ENCODE data around the gene OTOP2. TPM values are rescaled to one million over a fixed set of nuclear protein-coding genes. Genes with fewer than 3 reads are reported as not detected.
A peak's percentile ranks its signal among the peaks of the same experiment; 100 is the strongest.

OTOP2 gene
- total and polyA plus RNA-seq, 9 of the 15 experiments (the other 6 are each of a cell fraction or from before 2014, with no cell fraction given) = 0.04 to 0.36 (median 0.14) TPM; not detected in 1

- DNase-seq (ENCODE audit: extremely low read depth in 1 of 4, low spot score in 3 of 4) (peak; percentile 80 to 95 (median 90)), ATAC-seq (peak; percentile 96), FAIRE-seq (no peak)
- H3K9ac ChIP-seq (ENCODE audit: insufficient read depth in 1 of 2, low read depth in 2 of 2, low read length in 2 of 2) = peak within 1 kb of the TSS in 1 of 2 experiments; percentile 89; a peak in 2 of 4 replicates
- peak within 1 kb of the TSS; percentile 46 for H3K4me3 ChIP-seq
- BruUV-seq (replicated peaks) = no TSS peak
- 0 out of 5 replicates have a peak, but pooled peaks cover 0 to 4% of the 10 kb centered on the region in 2 experiments for H3K27me3 ChIP-seq (ENCODE audit: control insufficient read depth in 2 of 2, insufficient read depth in 2 of 2, low read length in 2 of 2)
- intact Hi-C loops (cut with micrococcal nuclease) = no loop called here
- no peaks in the 10 kb centered on the region for H3K9me1 ChIP-seq (ENCODE audit: control insufficient read depth, insufficient read depth, low read length)
- H3K4me2 ChIP-seq (ENCODE audit: insufficient read depth, low read length) = peak within 1 kb of the TSS; percentile 77
- ChIA-PET CTCF (ENCODE audit: low intra/inter-chr PET ratio) (no interaction called here), POLR2A (interaction anchor here (0.6 to 1.6 kb wide), 7 partner anchors 9 to 103 kb away, joined by 3 to 6 read pairs (median 4); partner anchors contain the start of genes FDXR and MRPL58)
- H3K27ac ChIP-seq (ENCODE audit: extremely low read depth, low read depth, low read length) = no peak within 1 kb of the TSS
- no peaks in the 10 kb centered on the region for H3K36me3 ChIP-seq (ENCODE audit: control insufficient read depth, insufficient read depth, low read length)
- H3K4me1 ChIP-seq (replicated peaks in 1 of 2; ENCODE audit: control insufficient read depth in 2 of 2, insufficient read depth in 2 of 2, low read length in 2 of 2) = peaks cover 3 to 19% of the 10 kb centered on the region in 2 experiments; a peak in 3 of 5 replicates
- H3K79me2 ChIP-seq (ENCODE audit: control insufficient read depth, insufficient read depth, low read length) = no peaks in the 10 kb centered on the region
- H4K20me1 ChIP-seq (replicated peaks; ENCODE audit: control insufficient read depth, insufficient read depth, low read length) = 0 out of 2 replicates have a peak, but pooled peaks cover 4% of the 10 kb centered on the region
- no peaks in the 10 kb centered on the region for H3K9me3 ChIP-seq (replicated peaks; ENCODE audit: control insufficient read depth, insufficient read depth, low read depth, low read length)
- in situ Hi-C loops (cut with MboI) = no loop called here
- H2AFZ ChIP-seq (ENCODE audit: low read depth, low read length) = peak within 1 kb of the TSS; percentile 88
- WGBS (ENCODE audit: insufficient coverage, low coverage, missing lambda C conversion rate) = 9% methylated on average over 23 of the region's 95 CpGs
- peak; percentile 39; the same call in 1 of the 2 replicates for TF ChIP-seq EGR1 (conservative IDR thresholded peaks at IDR 0.05)
- TF ChIP-seq CREM (IDR thresholded peaks at IDR 0.05; ENCODE audit: low read depth) = 0 out of 2 replicates have a peak, but pooled peaks have one; percentile 1
- TF ChIP-seq ZBTB1 (CRISPR knock-in tag; IDR thresholded peaks at IDR 0.05; ENCODE audit: borderline replicate concordance, low read depth) = 0 out of 2 replicates have a peak, but pooled peaks have one; percentile 28
- TF ChIP-seq TFAP4 (CRISPR knock-in tag; IDR thresholded peaks at IDR 0.05; ENCODE audit: borderline replicate concordance) = peak; percentile 38; the same call in 1 of the 2 replicates
- TF ChIP-seq TARDBP (IDR thresholded peaks at IDR 0.05) = no peak
- TF ChIP-seq MGA (IDR thresholded peaks at IDR 0.05) = no peak
- peak; percentile 25; the same call in 1 of the 2 replicates for TF ChIP-seq SP1 (CRISPR knock-in tag; IDR thresholded peaks at IDR 0.05)
- no peak for TF ChIP-seq ZBED1 (IDR thresholded peaks at IDR 0.05)
These were observed 48.3 kb downstream of the OTOP2 start, which contains the start of gene HID1 for GRCh38 chr17:74972107-74972972. Gene HID1, minus strand, starts transcription at chr17:74972759. Its CDS starts 103 bp downstream, at chr17:74972656.
